ENCODE measurements around the gene PALLD.

Gene PALLD

DNA sequence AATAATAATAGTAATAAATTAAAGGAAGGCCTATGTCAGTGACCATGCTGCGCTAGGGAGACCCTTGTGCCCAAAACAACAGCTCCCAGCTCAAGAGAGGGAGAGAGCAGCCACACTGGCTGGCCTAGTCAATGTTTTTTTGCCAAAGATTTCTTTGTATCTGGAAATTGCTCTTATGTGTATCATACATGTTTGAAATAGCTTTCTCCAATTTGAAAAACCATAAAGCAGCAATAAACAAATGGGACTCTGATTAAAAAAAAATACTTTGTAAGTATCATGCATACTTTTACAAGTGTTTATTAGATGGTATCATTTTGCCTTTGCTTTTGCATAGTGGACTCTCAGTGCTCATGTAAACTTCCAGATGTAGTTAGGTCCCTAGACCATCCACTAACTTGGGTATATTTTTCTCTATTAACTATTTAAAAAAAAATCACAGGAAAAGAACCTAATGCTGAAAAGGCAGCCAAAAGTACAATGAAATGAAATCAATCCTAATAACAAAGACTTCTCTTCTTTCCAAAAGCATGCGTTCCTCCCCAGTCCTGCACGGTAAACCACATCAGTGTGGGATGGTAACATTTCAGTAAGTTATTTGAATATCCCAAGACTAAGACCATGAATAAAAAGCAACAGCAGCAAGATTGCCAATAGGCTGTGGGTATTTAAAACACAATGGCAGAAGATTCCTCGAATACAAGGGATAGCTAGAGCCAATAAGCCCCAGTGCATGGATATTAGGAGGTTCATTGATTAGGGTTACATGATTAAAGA, 117.6 kb downstream of the PALLD start:
- CTCF ChIA-PET = interaction anchor here (0.5 kb wide), 1 partner anchor 17 kb away, joined by 3 read pairs; no protein-coding TSS in a partner anchor
- TF ChIP-seq KLF1 (tag by site-specific recombination; IDR thresholded peaks at IDR 0.05) (no peak), BCL11B (tag by site-specific recombination; IDR thresholded peaks at IDR 0.05; ENCODE audit: low read depth) (no peak), ZNF704 (tag by site-specific recombination; IDR thresholded peaks at IDR 0.05) (no peak), MYNN (tag by site-specific recombination; IDR thresholded peaks at IDR 0.05; ENCODE audit: borderline replicate concordance) (no peak), ZNF280C (tag by site-specific recombination; IDR thresholded peaks at IDR 0.05) (no peak), KLF8 (tag by site-specific recombination; IDR thresholded peaks at IDR 0.05) (no peak), ZNF433 (tag by site-specific recombination; IDR thresholded peaks at IDR 0.05; ENCODE audit: low read depth) (no peak), PRDM10 (tag by site-specific recombination; IDR thresholded peaks at IDR 0.05) (no peak), ZNF19 (tag by site-specific recombination; IDR thresholded peaks at IDR 0.05; ENCODE audit: low read depth) (no peak), OSR2 (tag by site-specific recombination; IDR thresholded peaks at IDR 0.05) (no peak), HOXC10 (CRISPR knock-in tag; IDR thresholded peaks at IDR 0.05) (no peak), ZNF610 (tag by site-specific recombination; IDR thresholded peaks at IDR 0.05; ENCODE audit: borderline replicate concordance) (no peak), ZSCAN16 (tag by site-specific recombination; IDR thresholded peaks at IDR 0.05) (no peak)
- POLR2A ChIA-PET = interaction anchor here (1.4 kb wide), 1 partner anchor 10 kb away, joined by 3 read pairs; no protein-coding TSS in a partner anchor
- Histone ChIP-seq H3K36me3 (ENCODE audit: control insufficient read depth in 2 of 2, insufficient read depth in 1 of 2, low read length in 2 of 2) (no peaks in the 10 kb centered on the region), H3K27ac (ENCODE audit: extremely low read depth, low read depth, low read length) (no peak overlapping the region), H3K4me1 (ENCODE audit: control insufficient read depth, insufficient read depth, low read length) (peaks cover 5% of the 10 kb centered on the region), H3K4me3 (ENCODE audit: low read depth, low read length) (no peak overlapping the region), H3K9me3 (ENCODE audit: control insufficient read depth, insufficient read depth, low read depth, low read length) (no peaks in the 10 kb centered on the region)

- Histone ChIP-seq H3K4me1 (ENCODE audit: control insufficient read depth, insufficient read depth, low read length) (peaks cover 5% of the 10 kb centered on the region), H3K27ac (ENCODE audit: extremely low read depth, low read depth, low read length) (no peak overlapping the region), H3K4me3 (ENCODE audit: low read depth, low read length) (no peak overlapping the region), H3K36me3 (ENCODE audit: control insufficient read depth in 2 of 2, insufficient read depth in 1 of 2, low read length in 2 of 2) (no peaks in the 10 kb centered on the region), H3K9me3 (ENCODE audit: control insufficient read depth, insufficient read depth, low read depth, low read length) (no peaks in the 10 kb centered on the region)
- CTCF ChIA-PET = interaction anchor here (0.7 kb wide), 2 partner anchors 22 to 226 kb away, joined by 4 read pairs; no protein-coding TSS in a partner anchor
- POLR2A ChIA-PET = no interaction called here
- TF ChIP-seq ZNF10 (tag by site-specific recombination; IDR thresholded peaks at IDR 0.05) (no peak), ZNF658 (tag by site-specific recombination; IDR thresholded peaks at IDR 0.05) (no peak), BCL6B (tag by site-specific recombination; IDR thresholded peaks at IDR 0.05) (no peak), ZNF610 (tag by site-specific recombination; IDR thresholded peaks at IDR 0.05; ENCODE audit: borderline replicate concordance) (no peak), ZFP37 (tag by site-specific recombination; IDR thresholded peaks at IDR 0.05) (no peak), ZNF785 (tag by site-specific recombination; IDR thresholded peaks at IDR 0.05) (no peak), ZBTB10 (tag by site-specific recombination; IDR thresholded peaks at IDR 0.05) (no peak)
- TF ChIP-seq, protein P1, sequence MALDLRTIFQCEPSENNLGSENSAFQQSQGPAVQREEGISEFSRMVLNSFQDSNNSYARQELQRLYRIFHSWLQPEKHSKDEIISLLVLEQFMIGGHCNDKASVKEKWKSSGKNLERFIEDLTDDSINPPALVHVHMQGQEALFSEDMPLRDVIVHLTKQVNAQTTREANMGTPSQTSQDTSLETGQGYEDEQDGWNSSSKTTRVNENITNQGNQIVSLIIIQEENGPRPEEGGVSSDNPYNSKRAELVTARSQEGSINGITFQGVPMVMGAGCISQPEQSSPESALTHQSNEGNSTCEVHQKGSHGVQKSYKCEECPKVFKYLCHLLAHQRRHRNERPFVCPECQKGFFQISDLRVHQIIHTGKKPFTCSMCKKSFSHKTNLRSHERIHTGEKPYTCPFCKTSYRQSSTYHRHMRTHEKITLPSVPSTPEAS (tag by site-specific recombination; IDR thresholded peaks at IDR 0.05) = no peak
These were observed 118.6 kb downstream of the PALLD start for GRCh38 chr4:168615294-168616065.

All from HEK293 (cell line).